NCI-H2196 (cell line): Measurements from ENCODE around the gene NRCAM.
"Not testable (repeated sequence)": the region's sequence is repeated elsewhere in the genome, so short reads cannot be mapped to it uniquely, and the experiment has no call there.

Experiments used
- DNase-seq: peaks from one replicate; lab custom pipeline; 2025; ENCODE audit not compliant: unreplicated experiment; lab: John Stamatoyannopoulos, UW

The NRCAM gene

DNA sequence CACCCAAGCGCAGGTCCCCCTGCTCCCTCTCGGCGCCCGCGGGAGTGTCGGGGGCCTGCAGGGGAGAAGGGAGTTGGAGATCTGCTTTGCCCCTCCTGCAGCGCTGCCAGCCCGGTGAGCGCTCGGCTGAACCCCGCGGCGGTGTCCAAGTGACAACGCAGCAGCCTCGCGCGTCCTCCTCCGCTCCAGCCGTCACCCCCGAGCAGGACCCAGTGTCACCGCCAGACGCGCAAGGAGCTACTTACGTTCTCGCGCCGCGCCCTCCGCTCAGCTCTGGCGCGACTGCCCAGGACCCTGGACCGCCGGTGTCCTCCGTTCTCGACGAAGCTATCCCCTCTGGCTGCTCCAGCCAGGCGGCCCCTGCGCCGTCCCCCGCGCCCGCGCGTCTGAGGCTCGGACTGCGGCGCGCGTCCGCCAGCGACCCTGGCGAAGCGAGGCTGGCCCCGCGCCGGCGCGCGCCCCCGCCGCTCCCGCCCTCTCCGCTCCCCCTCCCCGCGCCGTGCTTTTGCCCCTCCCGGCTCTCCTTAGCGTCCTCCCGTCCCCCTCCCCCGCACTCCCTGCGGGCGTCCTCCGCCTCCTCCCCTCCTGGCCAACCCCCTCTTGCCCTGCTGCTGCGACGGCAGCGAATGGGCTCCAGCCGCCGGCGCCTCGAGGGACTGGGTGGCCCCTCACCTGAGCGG is at the start of gene NRCAM:
NRCAM (minus strand) TSS at position 439 of the 680 bp plus-strand sequence. CDS start 216,372 bp downstream, outside the sequence.
- DNase-seq = peak; percentile 96

DNA sequence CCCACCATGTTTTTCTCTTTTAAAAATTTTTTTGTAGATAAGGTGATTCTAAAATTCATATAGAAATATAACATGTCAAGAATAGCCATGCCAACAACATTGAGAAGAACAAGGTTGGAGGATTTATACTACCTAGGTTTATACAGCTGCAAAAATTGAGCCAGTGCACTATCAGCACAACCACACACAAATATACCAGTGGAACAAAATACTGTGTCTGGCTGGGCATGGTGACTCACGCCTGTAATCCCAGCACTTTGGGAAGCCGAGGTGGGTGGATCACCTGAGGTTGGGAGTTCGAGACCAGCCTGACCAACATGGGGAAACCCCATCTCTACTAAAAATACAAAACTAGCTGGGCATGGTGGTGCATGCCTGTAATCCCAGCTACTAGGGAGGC is 48.3 kb upstream of the NRCAM start:
- not testable (repeated sequence) for DNase-seq

DNA sequence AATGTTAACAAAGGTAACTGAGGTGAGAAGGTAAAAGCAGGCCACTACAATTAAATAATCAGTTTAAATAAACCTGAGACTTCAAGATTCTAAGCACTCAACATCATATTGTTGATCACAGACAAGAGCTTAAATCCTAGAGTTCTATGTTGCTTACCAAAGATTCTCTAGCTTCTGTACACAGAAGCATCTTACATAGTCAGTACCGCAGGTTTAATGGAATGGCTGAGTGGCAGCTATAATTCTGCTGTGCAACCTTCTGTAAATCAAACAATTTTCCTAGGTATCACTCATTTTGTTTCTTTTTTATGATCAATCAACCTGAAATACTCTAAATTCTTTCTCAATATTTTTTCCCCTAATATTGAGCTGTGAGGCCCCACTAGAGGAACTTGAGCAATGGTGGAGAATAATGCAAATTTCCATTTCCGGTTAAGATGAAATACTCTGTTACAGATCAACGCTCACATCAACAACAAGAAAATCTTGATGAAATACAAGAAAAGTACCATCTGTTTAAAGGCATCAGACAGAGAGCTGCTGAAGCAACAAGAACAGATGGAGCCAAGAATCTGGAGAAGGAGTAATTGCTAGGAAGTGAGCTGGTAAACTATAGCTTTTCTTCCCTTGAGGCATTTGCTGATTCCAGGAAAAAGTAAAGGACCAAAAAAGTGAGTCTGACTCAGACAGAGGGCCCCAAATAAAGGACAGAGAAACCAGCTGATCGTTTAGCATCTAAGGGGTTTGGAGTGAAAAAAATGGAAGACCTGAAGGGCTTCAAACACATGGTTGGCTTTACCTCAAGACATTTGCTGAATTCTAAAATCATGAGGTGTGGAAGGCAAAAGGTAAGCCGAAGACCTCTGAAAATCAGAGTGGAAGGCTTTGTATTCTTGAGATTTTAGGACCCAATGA is 47.1 kb upstream of the NRCAM start:
- no peak for DNase-seq

DNA sequence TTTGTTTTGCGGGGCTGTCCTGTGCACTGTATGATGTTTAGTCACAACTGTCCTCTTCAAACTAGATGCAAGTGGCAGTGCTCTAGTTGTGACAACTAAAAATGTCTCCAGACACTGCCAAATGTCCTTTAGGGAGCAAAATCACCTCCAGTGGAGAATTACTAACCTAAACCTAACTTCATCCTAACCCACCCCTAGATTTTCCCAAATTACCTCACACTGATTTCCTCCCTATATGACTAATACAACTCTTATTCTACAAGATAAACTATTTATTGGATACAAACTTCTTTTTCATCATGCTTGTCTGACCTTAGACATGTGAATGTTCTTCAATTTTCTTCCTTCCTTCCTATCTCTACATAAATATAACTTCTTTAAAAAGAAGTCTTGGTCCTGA is 43.3 kb upstream of the NRCAM start:
- no peak for DNase-seq

DNA sequence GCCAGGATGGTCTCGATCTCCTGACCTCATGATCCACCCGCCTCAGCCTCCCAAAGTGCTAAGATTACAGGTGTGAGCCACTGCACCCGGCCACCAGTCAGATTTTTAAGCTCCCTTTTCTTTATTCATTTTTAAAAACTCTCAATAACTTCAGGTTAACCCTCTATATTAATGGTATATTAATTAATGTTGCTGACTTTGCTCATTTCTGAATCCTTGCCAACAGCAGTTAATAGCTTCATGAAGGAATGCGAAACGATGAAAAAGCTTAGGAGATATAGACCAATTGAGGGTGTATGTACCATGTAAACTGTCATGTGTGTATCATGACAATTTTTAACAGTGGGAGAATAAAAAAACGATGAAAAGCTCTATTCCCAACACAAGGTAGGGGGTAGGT is 42.2 kb upstream of the NRCAM start:
- DNase-seq = no peak

DNA sequence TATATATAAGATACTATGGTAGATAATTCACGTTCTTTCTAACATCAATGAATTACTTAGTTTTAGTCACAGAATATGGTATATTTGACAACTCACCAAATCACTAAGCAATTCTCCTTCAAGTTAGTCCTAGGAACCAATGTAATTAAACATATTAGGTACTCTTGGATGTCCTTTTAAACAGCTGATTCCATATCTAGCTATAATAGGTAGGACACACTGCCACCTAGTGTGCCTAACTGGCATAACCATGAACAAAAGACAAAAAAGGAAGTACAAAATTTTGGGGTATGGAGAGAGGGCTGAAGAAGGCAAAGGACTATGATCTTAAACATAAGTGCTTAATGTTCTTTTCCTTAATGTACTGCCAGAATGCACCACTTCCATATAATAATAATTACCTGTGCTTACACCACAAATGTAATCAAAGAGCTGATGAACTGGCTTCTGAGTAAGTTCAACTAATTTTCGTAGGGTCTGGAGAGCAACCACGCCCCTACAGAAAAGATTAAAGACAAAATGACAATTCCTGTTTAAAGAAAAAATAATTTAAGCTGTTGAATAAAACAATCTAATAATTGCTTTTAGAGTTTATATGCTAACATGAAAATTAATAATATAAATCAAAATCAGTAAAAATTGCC is 41.0 kb upstream of the NRCAM start:
- peak; percentile 82 for DNase-seq

DNA sequence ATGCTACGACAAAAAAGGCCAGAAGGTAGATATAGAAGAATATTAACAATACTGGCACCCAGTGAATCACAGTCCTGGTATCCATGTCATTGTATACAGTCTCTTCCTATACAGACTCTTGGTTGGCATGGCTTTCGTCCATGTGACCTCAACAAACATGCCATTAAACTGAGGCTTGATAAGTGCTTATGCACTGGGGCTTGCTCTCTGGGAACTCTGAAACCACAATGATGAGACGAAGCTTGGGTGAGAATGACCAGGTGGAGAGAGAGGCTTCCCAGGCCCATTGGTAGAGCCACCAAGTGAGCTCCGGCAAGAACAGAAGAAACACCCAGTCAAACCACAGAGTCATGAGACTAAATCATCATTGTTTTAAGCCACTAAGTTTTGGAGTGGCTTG is 36.5 kb upstream of the NRCAM start:
- no peak for DNase-seq

DNA sequence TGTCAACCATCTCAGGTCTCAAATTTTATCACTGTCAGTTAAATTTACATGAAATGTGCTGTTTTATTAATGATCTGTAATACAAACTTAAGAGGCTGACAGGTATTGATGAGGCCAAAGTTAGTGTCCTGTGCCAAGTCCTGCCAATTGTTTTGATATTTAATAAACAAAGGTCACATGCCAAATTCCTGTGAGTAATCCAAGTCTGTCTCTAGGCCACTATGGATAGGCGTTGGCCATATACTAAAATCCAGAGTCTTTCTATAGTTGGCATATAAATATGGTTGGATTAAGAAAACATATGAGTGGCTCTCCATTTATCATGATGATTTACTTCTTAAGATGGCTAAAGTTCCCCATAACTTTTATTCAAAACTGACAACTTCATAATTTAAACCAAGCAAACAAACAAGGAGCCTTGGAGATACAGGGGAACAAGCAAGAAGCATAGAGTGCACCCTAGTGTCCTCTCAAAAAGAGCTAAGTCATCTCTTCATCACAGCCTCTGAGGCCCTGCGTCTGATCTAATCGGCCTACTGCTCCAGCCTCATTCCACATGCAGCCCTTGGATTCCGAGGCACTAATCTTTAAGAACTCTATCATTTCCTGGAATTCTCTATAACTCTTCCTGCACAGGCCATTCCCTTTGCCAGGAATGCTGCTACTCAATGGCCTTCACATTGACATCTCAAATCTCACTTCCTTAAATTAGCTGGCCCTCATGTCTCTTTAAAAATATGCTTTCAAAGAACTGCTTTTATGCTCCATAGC is 32.7 kb upstream of the NRCAM start:
- DNase-seq = no peak

DNA sequence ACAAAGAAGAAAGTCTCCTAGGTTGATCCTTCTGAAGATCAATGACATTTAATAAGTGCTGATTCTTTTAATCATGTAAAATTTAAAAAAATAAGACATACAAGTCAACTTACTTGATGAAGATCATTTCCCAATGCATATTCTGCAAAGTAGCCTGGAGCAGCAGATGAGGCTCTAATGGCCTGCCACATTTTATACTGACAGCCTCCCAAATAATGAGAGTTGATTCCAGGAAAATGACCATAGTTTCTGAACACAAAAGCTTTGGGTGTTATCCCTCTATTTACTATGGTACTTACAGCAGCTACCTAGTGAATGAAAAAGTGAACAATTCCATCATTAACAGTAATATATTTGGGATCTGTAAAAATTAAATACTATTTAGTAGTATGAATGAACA is 31.4 kb upstream of the NRCAM start:
- DNase-seq = no peak

DNA sequence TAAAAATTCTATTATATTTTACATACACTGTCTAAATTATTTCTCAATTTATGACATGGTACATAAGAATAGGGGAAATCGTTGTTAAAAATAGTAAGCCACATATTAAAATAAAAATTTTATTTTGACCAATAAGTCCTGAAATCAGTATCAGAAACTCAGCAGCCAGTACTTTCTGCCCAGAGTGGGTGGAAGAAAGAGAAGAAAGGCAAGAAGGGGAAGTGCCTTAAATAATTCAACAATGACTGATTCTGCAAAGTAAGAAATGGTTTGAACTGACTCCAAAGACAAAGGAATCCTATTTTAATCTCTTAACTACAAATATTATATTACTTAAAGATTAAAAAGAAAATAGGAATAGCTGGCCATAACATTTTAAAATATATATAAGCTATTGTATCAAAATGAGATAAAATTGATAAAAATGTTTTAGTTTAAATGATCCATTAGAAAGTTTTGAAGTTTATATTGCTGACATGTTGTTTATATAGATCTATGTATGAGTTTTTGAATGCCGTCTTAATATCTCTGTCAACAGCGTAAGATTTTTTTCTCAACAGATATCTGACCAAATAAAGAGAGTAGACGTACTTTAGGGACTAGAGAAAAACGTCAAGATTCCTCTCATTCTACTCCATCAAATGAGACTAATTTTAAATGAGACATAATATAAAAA is 30.2 kb upstream of the NRCAM start:
- DNase-seq = no peak

DNA sequence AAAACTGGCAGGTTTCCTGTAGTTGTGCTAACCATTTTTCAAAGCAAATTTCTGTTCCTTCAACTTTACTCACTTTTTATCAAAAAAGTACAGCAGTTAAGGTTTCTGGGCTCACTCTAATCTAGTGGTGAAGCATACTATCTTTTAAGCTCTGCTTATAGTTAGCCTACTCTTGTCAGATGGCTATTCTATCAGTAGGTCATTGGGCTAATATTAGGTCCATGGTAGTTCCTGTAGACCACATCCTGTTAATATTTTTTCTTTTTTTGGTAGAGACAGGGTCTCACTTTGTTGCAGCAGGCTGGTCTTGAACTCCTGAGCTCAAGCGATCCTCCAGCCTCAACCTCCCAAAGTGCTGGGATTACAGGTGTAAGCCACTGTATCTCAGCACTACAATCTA is 27.9 kb upstream of the NRCAM start:
- DNase-seq = no peak

DNA sequence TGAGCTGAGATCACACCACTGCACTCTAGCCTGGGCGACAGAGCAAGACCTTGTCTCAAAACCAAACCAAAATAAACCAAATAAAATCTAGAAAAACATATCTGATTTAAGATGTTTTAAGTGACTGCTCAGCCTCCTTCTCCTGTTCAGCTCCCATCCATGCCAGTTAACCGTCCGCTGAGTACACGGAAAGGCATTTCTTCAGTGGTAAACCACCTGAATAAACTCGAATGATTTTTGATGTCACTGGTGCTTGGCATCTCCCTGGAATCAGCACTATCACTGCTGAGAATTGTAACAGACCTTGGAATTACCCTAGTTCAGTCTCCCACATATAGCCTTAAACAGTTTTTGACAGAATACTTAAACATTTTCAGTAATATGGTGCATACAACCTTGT is 24.1 kb upstream of the NRCAM start:
- DNase-seq = no peak

DNA sequence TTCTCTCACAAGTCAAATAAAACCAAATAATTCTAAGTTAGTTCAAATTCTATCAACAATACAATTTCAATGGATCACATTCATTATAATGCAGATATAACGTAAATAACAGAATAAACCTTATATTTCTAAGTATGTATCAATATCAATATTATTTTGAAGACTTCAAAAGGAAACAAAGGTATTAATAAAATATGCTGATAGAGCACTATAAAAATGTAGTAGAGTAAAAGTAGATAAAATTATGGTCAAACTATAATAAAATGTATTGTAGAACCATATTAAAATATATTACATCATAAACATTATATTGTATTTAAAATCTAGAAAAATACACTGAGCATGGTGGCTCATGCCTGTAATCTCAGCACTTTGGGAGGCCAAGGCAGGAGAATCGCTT is 23.5 kb upstream of the NRCAM start:
- no peak for DNase-seq

DNA sequence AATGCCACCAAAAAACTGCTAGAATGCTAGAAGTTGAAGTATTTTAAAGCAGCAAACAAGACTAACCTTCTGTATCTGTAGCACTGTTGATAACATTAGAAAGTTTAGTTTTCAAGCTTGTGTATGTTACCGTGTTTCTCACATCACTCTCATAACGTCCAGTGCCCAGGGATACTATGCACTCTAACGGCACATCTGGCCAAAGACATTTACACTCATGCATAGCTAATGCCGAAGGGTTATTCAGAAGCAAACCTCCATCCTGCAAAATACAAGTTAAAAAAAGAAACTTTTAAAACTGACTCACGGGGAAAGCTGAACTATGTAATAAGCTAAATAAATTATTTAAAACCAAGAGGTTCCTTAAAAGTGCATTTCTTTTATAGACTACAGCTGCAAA is 22.9 kb upstream of the NRCAM start:
- DNase-seq = no peak

DNA sequence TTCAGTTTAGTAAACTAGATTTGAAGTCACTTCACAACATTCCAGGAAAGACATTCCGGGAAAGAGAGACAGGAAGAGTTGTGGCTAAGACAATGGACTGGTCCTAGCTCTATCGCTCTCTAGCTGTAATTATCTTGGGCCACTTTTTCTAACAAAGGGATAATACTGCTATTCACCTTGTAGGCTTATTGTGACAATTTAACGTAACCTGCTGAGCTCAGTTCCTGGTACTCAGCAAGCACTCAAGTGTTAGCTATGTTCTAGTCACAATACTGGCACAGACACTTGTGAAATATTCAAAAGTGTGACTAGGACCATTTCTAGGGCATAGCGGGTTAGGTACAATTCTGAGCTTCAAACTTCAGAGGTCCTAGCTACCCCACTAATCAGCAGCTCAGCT is 12.0 kb upstream of the NRCAM start:
- DNase-seq = no peak

DNA sequence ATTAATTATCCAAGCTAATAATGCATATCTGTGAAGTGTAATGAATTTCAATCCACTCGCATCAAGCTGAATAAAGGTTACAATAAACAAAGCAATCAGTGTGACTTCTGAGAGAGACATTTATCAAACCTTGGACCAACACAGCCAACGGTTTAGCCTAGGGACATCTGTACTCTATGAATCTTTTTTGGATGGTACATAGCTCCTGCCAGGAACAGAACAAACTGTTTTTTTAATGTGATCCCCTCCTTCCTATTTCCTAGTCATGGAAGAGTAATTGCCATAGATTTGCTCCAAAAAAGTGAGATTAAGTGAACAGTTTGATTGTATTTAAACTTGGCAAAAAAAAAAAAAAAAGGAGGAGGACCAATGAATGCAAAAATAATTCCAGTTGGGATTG is 11.2 kb upstream of the NRCAM start:
- no peak for DNase-seq

DNA sequence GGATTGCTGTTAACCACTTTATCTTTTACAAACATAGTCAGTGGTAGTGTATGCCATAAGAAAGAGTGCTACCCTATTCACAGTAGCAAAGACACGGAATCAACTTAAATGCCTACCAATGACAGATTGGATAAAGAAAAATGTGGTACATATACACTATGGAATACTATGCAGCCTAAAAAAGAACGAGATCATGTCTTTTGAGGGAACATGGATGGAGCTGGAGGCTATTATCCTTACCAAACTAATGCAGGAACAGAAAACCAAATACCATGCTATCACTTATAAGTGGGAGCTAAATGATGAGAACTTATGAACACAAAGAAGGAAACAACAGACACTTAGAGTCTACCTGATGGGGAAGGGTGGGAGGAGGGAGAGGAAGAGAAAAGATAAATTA is 10.1 kb upstream of the NRCAM start:
- DNase-seq = not testable (repeated sequence)

DNA sequence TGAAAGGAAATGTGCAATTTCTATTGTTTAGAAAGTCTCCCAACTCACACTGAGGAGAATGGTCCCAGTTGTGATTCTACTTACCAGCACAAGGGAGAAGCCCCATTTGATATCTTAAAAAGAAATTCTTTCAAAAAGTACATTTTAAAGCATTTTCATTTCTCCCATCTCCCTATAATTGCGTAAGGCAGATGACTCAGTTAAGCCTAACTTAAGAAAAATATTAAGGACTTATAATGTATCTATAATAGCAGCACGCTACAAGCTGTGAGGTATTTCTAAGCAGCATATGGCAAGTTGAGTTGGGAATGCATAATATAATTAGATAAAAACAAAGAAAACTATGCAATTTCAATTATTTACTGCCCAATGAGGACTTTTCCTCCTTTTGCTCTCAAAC is 8.5 kb upstream of the NRCAM start:
- DNase-seq = no peak

DNA sequence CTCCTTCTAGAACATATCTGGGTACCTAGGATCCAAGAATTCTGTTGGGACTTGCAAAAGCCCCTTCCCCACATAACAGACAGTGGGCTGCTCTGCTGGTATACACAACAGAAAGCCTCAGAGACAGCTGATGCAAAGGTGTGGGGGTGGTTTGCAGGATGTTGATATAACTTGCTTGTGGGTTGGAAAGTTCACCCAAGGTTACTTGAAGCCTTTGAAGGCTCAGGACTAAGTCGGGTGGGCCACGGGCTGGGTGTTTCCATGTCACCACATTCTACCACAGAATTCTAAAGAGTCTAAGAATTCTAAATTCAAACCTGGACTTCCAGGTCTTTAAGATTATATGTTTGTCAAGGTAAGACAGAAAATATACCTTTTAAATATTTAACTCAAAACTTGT is 7.4 kb upstream of the NRCAM start:
- no peak for DNase-seq

DNA sequence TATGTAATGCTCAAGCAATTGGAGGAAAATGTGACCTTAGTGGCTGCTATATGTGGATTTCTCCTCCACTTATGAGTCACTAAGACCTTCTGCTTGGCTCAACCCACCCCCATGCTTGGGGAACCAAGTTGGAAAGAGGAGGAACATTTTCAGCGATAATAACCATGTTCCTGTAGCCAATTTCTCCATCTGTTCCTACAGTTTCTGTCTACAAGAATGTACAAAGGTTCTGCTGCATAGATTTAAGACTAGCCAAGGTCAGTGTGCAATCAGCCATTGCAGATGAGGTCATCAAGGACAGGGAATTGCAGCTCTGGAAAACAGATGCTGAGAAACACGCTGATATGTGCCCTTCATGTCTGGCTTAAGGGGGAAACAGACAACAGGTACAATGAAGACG is 5.6 kb upstream of the NRCAM start:
- no peak for DNase-seq

DNA sequence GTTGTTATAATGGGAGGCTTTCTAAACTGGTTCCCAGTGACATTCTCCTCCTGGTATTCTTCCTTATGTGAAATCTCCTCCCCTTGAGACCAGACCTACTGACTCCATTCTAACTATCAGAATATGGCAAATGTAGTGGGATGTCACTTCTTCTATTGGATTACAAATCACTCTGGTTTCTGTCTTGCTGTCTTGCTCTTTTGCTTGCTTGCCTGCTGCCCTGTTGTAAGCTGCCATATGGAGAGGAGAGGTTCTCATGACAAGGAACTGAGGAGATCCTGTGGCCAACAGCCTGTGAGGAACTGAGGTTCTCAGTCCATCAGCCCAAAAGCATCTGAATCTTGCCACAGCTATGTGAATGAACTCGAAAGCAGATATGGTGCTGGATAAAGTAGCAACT is 4.7 kb upstream of the NRCAM start:
- DNase-seq = no peak
